ENCODE results near the gene FANCG. TPM values are rescaled to one million over a fixed set of nuclear protein-coding genes. Genes with fewer than 3 reads are reported as not detected.

Gene FANCG
- total RNA-seq, 1 donor from 2014 or later = 9.7 TPM

DNA sequence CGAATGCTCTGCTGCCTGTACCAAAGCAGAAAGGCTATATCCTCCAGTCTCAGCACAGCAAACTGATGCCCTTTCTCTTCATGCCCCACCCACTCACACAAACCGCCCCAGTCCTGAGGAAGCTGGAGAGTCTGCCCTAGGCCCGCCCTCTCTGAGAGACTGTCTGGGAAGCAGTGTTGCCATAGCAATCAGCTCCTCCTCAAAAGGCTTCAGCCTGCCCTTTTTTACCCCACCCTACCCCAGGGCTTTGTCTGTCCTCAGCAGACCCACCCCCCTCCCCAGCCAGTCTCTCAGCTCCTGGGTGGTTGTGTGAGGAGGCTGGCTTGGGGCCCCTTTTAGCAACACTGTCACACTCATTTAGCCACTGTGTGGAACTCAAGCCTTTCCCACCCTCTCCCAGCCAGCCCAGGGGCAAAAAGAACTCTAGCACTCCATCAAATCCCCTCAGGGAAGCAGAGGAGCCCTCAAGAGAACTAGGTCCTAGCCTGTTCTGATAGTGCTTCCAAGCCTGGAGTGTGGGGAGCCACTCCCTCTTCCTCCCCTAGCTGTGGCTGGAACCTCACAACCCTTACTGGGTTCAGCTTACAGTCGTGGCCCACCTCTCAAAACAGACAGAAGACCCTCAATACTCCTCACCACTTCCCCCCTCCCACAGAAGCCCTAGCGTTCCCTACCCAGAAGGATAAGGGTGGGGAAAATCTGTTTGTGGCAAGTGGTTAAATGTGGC, 34.5 kb upstream of the FANCG start:
- FAIRE-seq = no peak
- TF ChIP-seq, protein P1, sequence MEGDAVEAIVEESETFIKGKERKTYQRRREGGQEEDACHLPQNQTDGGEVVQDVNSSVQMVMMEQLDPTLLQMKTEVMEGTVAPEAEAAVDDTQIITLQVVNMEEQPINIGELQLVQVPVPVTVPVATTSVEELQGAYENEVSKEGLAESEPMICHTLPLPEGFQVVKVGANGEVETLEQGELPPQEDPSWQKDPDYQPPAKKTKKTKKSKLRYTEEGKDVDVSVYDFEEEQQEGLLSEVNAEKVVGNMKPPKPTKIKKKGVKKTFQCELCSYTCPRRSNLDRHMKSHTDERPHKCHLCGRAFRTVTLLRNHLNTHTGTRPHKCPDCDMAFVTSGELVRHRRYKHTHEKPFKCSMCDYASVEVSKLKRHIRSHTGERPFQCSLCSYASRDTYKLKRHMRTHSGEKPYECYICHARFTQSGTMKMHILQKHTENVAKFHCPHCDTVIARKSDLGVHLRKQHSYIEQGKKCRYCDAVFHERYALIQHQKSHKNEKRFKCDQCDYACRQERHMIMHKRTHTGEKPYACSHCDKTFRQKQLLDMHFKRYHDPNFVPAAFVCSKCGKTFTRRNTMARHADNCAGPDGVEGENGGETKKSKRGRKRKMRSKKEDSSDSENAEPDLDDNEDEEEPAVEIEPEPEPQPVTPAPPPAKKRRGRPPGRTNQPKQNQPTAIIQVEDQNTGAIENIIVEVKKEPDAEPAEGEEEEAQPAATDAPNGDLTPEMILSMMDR (IDR thresholded peaks at IDR 0.05; ENCODE audit: insufficient read depth, low read length, severe bottlenecking) = no peak
- Histone ChIP-seq H3K36me3 (ENCODE audit: control insufficient read depth, insufficient read depth, low read length) (no peaks in the 10 kb centered on the region), H3K4me3 (ENCODE audit: low read depth, low read length) (peak overlapping the region; percentile 74), H3K27me3 (ENCODE audit: control insufficient read depth, insufficient read depth, low read length) (no peaks in the 10 kb centered on the region)
- DNase-seq (ENCODE audit: low read depth) = peak; percentile 93

DNA sequence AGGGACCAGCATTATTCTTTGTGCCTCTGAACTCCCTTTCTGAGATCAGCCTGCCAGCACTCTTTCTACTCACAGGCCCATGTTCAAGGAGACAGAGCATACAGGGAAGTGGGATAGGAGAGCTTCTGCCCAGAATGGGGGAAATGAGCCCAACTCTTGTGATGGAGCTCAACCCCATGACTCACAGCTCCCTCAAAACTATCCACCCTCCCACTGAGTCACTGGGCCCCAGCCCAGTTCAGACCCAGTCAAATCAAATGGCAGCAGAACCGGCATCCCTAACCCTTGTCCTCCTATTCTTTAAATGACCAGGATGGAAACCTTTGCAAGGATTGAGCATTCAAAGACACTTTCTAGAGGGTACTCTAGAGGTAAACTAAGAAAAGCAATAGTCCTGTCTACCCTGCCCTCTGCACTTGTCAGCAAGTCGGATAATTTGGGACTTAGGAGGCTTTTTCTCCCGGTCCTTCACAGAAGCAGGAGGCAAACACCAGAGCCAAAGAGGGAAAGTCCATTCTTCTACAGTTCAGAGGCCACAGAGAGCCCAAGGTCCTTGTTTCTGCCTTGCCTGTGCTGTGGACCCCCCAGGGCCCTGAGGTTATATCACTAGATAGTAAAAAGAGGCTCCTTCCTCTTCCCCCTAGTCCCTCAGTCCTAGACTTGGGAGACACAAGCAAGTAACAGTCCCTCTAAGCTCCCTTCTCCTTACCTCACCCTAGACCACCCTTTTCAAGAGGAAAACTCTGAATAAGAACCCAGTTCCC, 32.7 kb upstream of the FANCG start:
- TF ChIP-seq, protein P1 (IDR thresholded peaks at IDR 0.05; ENCODE audit: insufficient read depth, low read length, severe bottlenecking) = no peak
- DNase-seq (ENCODE audit: low read depth) (peak; percentile 84), FAIRE-seq (no peak)
- peaks cover 2% of the 10 kb centered on the region for H3K36me3 ChIP-seq (ENCODE audit: control insufficient read depth, insufficient read depth, low read length)
- H3K27me3 ChIP-seq (ENCODE audit: control insufficient read depth, insufficient read depth, low read length) = no peaks in the 10 kb centered on the region
- no peak overlapping the region for H3K4me3 ChIP-seq (ENCODE audit: low read depth, low read length)

DNA sequence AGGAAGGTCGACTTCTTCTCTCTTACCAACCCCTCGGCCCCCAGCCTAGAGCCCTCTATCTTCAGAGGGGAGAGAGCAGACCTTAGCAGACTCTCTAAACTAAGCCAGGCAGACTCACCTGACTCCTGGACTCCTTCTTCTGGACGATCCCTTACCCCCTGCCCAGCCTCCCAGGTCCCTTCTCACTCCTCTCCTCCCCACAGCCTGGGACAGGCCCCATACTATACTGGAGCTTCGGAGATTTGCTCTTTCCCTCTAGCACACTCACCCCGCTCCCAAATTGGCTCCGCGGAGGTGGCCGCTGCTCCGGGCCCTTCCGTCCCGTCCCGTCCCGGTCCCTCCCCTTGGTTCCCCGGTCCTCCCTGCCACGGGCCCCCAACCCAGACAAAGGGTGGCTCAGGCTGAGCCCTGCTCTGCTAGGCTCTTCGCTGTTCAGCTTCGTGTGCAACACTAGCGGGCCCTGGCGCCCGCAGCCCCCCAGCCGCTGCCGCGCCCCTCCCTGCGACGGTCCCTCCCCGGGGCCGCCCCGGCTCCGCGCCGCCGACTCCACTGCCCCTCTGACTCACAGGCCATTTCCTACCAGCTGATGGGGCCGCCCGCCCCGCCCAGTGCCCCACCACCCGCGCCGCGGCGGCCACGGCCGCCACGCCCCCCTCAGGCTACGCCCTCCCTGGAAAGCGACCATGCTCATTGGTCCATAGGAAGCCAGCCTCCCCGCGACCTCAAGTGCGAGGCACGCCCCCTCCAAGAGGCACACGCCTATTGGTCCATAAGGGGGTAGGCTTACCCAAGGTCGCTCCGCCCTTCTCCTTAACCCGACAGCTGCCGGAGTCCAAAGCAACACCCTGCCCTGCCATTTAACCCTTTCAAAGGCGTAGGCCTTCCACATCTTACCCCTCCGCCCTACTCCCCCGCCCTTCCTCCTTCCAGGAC, 31.5 kb upstream of the FANCG start:
- peak; percentile 95 for DNase-seq (ENCODE audit: low read depth)
- no peak for FAIRE-seq
- TF ChIP-seq, protein P1 (IDR thresholded peaks at IDR 0.05; ENCODE audit: insufficient read depth, low read length, severe bottlenecking) = no peak
- Histone ChIP-seq H3K27me3 (ENCODE audit: control insufficient read depth, insufficient read depth, low read length) (no peaks in the 10 kb centered on the region), H3K36me3 (ENCODE audit: control insufficient read depth, insufficient read depth, low read length) (peaks cover 2% of the 10 kb centered on the region), H3K4me3 (ENCODE audit: low read depth, low read length) (peak overlapping the region; percentile 73)

DNA sequence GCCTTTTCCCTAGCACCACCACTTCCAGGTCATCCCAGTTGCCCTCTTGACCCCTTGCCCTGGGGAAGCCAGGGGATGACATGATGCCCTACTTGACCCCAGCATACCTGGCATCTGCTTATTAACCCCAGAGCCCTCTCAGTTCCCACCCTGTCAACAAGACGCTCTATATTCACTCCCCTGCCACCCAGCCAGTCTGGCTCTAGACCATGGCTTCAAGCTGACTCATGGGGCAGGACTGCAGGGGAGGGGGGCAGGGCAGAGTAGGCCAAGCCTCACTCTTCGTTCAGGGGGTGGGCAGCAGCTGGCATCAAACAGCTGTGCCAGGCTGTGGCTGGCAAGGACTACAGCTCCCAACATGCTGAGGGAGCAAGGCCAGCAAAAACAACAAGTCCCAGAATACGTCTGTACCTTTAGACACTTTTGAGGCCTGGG, 30.6 kb upstream of the FANCG start:
- Histone ChIP-seq H3K4me3 (ENCODE audit: low read depth, low read length) (peak overlapping the region; percentile 73), H3K36me3 (ENCODE audit: control insufficient read depth, insufficient read depth, low read length) (peaks cover 4% of the 10 kb centered on the region), H3K27me3 (ENCODE audit: control insufficient read depth, insufficient read depth, low read length) (no peaks in the 10 kb centered on the region)
- FAIRE-seq (no peak), DNase-seq (ENCODE audit: low read depth) (peak; percentile 61)
- TF ChIP-seq, protein P1 (IDR thresholded peaks at IDR 0.05; ENCODE audit: insufficient read depth, low read length, severe bottlenecking) = no peak

DNA sequence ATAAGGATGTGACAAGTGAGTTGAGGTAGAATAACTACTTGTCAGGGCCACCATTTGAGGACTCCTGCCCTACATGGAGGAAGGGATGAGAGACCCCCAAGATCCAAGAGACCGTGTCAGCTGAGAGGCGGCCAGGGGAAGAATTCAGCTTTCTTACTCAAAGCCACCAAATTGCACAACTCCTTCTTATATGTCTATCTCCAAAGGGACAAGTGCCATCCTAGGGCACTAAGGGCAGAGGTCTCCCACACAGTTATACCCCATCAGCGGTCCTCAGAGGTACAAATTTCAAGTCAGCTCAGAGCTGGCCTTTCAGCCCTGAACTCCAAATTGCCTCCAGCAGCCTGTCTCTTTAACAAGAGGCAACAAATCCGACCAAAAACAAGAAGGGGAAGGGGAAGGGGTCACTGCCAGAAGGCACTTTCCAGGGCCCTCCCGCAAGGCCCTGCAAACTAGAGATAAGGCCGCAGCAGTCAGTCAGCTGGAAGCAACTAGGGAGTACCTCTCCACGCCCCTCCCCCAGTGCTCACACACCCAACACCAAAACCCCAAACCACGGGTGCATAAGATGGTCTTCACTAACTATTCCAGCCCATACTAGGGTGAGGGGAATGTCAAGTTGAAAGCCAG, 29.3 kb upstream of the FANCG start:
- DNase-seq (ENCODE audit: low read depth) (no peak), FAIRE-seq (no peak)
- Histone ChIP-seq H3K36me3 (ENCODE audit: control insufficient read depth, insufficient read depth, low read length) (peaks cover 4% of the 10 kb centered on the region), H3K27me3 (ENCODE audit: control insufficient read depth, insufficient read depth, low read length) (no peaks in the 10 kb centered on the region), H3K4me3 (ENCODE audit: low read depth, low read length) (no peak overlapping the region)
- TF ChIP-seq, protein P1 (IDR thresholded peaks at IDR 0.05; ENCODE audit: insufficient read depth, low read length, severe bottlenecking) = no peak
